GM12873 (cell line): ENCODE results near the gene COL23A1.

Experiments
- TF ChIP-seq, protein P1 (sequence below): IDR thresholded peaks from 2 replicates; pipeline ENCODE4 v1.5.1; 2012; ENCODE audit warnings: low read depth, mild to moderate bottlenecking, moderate library complexity, low read length, control low read depth; ENCODE audit not compliant: insufficient read depth; ENCODE audit errors: missing control alignments

Gene COL23A1

GRCh38 chr5:178576591-178577351 lies 13.4 kb downstream of the COL23A1 start:
- TF ChIP-seq, protein P1, sequence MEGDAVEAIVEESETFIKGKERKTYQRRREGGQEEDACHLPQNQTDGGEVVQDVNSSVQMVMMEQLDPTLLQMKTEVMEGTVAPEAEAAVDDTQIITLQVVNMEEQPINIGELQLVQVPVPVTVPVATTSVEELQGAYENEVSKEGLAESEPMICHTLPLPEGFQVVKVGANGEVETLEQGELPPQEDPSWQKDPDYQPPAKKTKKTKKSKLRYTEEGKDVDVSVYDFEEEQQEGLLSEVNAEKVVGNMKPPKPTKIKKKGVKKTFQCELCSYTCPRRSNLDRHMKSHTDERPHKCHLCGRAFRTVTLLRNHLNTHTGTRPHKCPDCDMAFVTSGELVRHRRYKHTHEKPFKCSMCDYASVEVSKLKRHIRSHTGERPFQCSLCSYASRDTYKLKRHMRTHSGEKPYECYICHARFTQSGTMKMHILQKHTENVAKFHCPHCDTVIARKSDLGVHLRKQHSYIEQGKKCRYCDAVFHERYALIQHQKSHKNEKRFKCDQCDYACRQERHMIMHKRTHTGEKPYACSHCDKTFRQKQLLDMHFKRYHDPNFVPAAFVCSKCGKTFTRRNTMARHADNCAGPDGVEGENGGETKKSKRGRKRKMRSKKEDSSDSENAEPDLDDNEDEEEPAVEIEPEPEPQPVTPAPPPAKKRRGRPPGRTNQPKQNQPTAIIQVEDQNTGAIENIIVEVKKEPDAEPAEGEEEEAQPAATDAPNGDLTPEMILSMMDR, result no peak

- TF ChIP-seq, protein P1, result no peak
Observed at GRCh38 chr5:178573216-178573615, 17.0 kb downstream of the COL23A1 start.

DNA sequence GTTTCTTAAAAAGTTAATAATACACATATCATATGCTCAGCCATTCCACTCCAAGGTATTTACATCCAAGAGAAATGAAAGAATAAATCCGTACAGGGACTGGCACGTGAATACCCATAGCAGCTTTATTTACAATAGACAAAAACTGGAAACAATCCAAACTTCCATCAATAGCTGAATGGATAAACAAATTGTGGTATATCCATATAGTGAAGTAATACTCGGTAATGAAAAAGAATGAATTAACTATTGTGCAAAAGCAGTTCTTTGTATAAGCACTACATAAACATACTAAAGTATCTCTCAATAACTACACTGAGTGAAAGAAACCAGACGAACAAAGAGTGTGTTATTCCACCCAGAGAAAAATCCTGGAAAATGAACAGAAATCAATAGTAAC lies 17.6 kb downstream of the COL23A1 start:
- TF ChIP-seq, protein P1, result no peak

- TF ChIP-seq, protein P1, result no peak
Observed at GRCh38 chr5:178569485-178569884, 20.7 kb downstream of the COL23A1 start.

- TF ChIP-seq, protein P1, result no peak
Observed at GRCh38 chr5:178564811-178565550, 25.2 kb downstream of the COL23A1 start.

DNA sequence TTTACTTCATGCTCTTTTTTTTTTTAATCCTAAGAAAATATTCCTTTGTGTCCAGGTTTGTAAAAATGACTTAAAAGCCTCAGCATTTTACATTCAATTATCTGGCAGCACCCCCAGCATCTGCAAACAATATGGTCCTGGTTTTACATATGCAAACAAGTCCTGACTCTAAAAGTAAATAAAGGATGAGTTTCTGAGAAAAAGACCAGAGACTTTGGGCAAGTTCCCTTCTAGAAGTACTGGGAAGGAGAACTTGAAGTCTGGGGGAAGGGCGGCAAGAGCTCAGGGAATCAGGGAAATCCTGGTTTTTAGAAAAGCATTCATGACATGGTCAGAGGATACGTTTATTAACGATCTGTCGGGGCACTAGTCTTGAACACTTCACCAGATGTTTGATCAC lies 25.8 kb downstream of the COL23A1 start:
- TF ChIP-seq, protein P1, result no peak

- TF ChIP-seq, protein P1, result no peak
Observed at GRCh38 chr5:178563621-178564020, 26.6 kb downstream of the COL23A1 start.
